Esophagus muscularis mucosa (tissue), 4 donors: Measurements from ENCODE around the gene RNLS. TPM values are rescaled to one million over a fixed set of nuclear protein-coding genes. Genes with fewer than 3 reads are reported as not detected.

ENCODE experiments used
- DNase-seq: peaks from one replicate; pipeline ENCODE4 v3.0.0-alpha.2; 2017; ENCODE audit errors: extremely low spot score
- H3K27ac ChIP-seq, 4 donors: fragments of 200-600 bp; sonication (generic); replicated peaks in 1 of 4; 1 replicate in 3 of 4; 2 replicates in 1 of 4; pipeline ENCODE4 v1.5.1; 2016 to 2019; ENCODE audit warnings: mild to moderate bottlenecking in 1 of 4
- H3K27me3 ChIP-seq, 4 donors: fragments of 200-600 bp; sonication (generic); one replicate each; pipeline versions ENCODE4 v1.5.1 to v1.6.0; 2016 to 2019
- H3K36me3 ChIP-seq, 4 donors: fragments of 200-600 bp; sonication (generic); one replicate each; pipeline ENCODE4 v1.5.1; 2016 to 2019
- H3K4me1 ChIP-seq, 4 donors: fragments of 200-600 bp; sonication (generic); one replicate each; pipeline ENCODE4 v1.5.1; 2016 to 2019
- H3K4me3 ChIP-seq, 4 donors: fragments of 200-600 bp; sonication (generic); 1 replicate in 2 of 4; 2 replicates in 2 of 4; pipeline ENCODE4 v1.5.1; 2016 to 2019; ENCODE audit warnings: mild to moderate bottlenecking in 4 of 4, moderate library complexity in 1 of 4
- H3K9me3 ChIP-seq, 4 donors: fragments of 200-600 bp; sonication (generic); 1 replicate in 3 of 4; 2 replicates in 1 of 4; pipeline ENCODE4 v1.5.1; 2016 to 2019
- CTCF ChIP-seq, 3 experiments: fragments of 200-600 bp in 2 of 3; fragments of 450-650 bp in 1 of 3; sonication (generic) in 2 of 3; IDR thresholded peaks; one replicate each; pipeline ENCODE4 v1.5.1; 2017 to 2019; ENCODE audit warnings: antibody characterized with exemption in 3 of 3, mild to moderate bottlenecking in 2 of 3, moderate library complexity in 1 of 3
- EP300 ChIP-seq: sonication (generic); formaldehyde crosslinking; IDR thresholded peaks from one replicate; pipeline ENCODE4 v1.6.1; 2017; ENCODE audit warnings: antibody characterized with exemption
- POLR2A ChIP-seq: fragments of 450-650 bp; IDR thresholded peaks from one replicate; pipeline ENCODE4 v1.6.1; 2017; ENCODE audit warnings: antibody characterized with exemption, moderate library complexity, mild to moderate bottlenecking, low read depth
- POLR2AphosphoS5 ChIP-seq, 2 donors: sonication (generic); formaldehyde crosslinking; IDR thresholded peaks; one replicate each; pipeline ENCODE4 v1.6.1; 2017; ENCODE audit warnings: antibody characterized with exemption in 2 of 2
- WGBS: methylation state at CpG from one replicate; pipeline ENCODE4 v1.1.5; 2018; 5-methylcytosine and 5-hydroxymethylcytosine counted together
- intact Hi-C: fragments of 100-400 bp; cut with DNase I; formaldehyde crosslinking; loops from one replicate; pipeline ENCODE4 v1.15.1; 2023
- total RNA-seq, 4 donors: library from RNA; depleted of rRNA; stranded (reverse); fragments of >200 nt; gene quantifications; one replicate each; pipeline versions ENCODE4 v1.1.0 to v1.2.1, GENCODE V29; 2016

Gene RNLS
- total RNA-seq, 4 donors from 2014 or later: 6.7 to 12.9 (median 10.9) TPM

- 86% methylated on average over 3 of the region's 3 CpGs for WGBS
- H3K36me3 ChIP-seq: no peaks in the 10 kb centered on the region
- H3K9me3 ChIP-seq: no peaks in the 10 kb centered on the region
- intact Hi-C loops: no loop called here
- H3K27ac ChIP-seq: no peak overlapping the region
- H3K27me3 ChIP-seq: no peaks in the 10 kb centered on the region
- no peak overlapping the region for H3K4me3 ChIP-seq
- no peak for DNase-seq
- no peaks in the 10 kb centered on the region for H3K4me1 ChIP-seq
- TF ChIP-seq EP300 (no peak), CTCF (IDR thresholded peaks at IDR 0.05) (no peak), POLR2A (no peak), POLR2AphosphoS5 (IDR thresholded peaks at IDR 0.05) (no peak)
Observed at GRCh38 chr10:88507826-88508453, 75.2 kb downstream of the RNLS start.

- Histone ChIP-seq H3K27me3 (no peaks in the 10 kb centered on the region), H3K9me3 (no peaks in the 10 kb centered on the region), H3K36me3 (no peaks in the 10 kb centered on the region), H3K27ac (no peak overlapping the region), H3K4me3 (no peak overlapping the region), H3K4me1 (no peaks in the 10 kb centered on the region)
- WGBS: 67% methylated on average over 1 of the region's 1 CpG
- no peak for TF ChIP-seq EP300
- no peak for TF ChIP-seq CTCF (IDR thresholded peaks at IDR 0.05)
- no peak for TF ChIP-seq POLR2AphosphoS5 (IDR thresholded peaks at IDR 0.05)
- TF ChIP-seq POLR2A: no peak
- DNase-seq: no peak
- intact Hi-C loops: no loop called here
Observed at GRCh38 chr10:88507404-88507803, 75.7 kb downstream of the RNLS start.

GRCh38 chr10:88505680-88506215, 77.4 kb downstream of the RNLS start:
- no peaks in the 10 kb centered on the region for H3K9me3 ChIP-seq
- no peak overlapping the region for H3K27ac ChIP-seq
- H3K36me3 ChIP-seq: no peaks in the 10 kb centered on the region
- no peak overlapping the region for H3K4me3 ChIP-seq
- no peak for DNase-seq
- H3K27me3 ChIP-seq: no peaks in the 10 kb centered on the region
- TF ChIP-seq EP300 (no peak), CTCF (IDR thresholded peaks at IDR 0.05) (no peak), POLR2A (no peak), POLR2AphosphoS5 (IDR thresholded peaks at IDR 0.05) (no peak)
- intact Hi-C loops: no loop called here
- no peaks in the 10 kb centered on the region for H3K4me1 ChIP-seq
- WGBS: 70% methylated on average over 1 of the region's 1 CpG

- Histone ChIP-seq H3K36me3 (no peaks in the 10 kb centered on the region), H3K9me3 (no peaks in the 10 kb centered on the region), H3K4me3 (no peak overlapping the region), H3K27ac (no peak overlapping the region), H3K4me1 (no peaks in the 10 kb centered on the region), H3K27me3 (no peaks in the 10 kb centered on the region)
- 85% methylated on average over 1 of the region's 1 CpG for WGBS
- no peak for DNase-seq
- intact Hi-C loops: no loop called here
- TF ChIP-seq POLR2AphosphoS5 (IDR thresholded peaks at IDR 0.05) (no peak), POLR2A (no peak), EP300 (no peak), CTCF (IDR thresholded peaks at IDR 0.05) (no peak)
Observed at GRCh38 chr10:88505265-88505664, 77.9 kb downstream of the RNLS start.

- 92% methylated on average over 2 of the region's 2 CpGs for WGBS
- peaks cover 0 to 11% (median 4%) of the 10 kb centered on the region in 4 donors for H3K4me1 ChIP-seq
- H3K36me3 ChIP-seq: no peaks in the 10 kb centered on the region
- H3K27me3 ChIP-seq: no peaks in the 10 kb centered on the region
- no peak overlapping the region for H3K4me3 ChIP-seq
- intact Hi-C loops: no loop called here
- H3K9me3 ChIP-seq: no peaks in the 10 kb centered on the region
- no peak for TF ChIP-seq POLR2AphosphoS5 (IDR thresholded peaks at IDR 0.05)
- no peak for TF ChIP-seq CTCF (IDR thresholded peaks at IDR 0.05)
- no peak for TF ChIP-seq EP300
- TF ChIP-seq POLR2A: no peak
- H3K27ac ChIP-seq: no peak overlapping the region
- DNase-seq: no peak
Observed at GRCh38 chr10:88500656-88501055, 82.5 kb downstream of the RNLS start.
